ENCODE measurements around the gene TSC22D1.

- TF ChIP-seq, protein P1, sequence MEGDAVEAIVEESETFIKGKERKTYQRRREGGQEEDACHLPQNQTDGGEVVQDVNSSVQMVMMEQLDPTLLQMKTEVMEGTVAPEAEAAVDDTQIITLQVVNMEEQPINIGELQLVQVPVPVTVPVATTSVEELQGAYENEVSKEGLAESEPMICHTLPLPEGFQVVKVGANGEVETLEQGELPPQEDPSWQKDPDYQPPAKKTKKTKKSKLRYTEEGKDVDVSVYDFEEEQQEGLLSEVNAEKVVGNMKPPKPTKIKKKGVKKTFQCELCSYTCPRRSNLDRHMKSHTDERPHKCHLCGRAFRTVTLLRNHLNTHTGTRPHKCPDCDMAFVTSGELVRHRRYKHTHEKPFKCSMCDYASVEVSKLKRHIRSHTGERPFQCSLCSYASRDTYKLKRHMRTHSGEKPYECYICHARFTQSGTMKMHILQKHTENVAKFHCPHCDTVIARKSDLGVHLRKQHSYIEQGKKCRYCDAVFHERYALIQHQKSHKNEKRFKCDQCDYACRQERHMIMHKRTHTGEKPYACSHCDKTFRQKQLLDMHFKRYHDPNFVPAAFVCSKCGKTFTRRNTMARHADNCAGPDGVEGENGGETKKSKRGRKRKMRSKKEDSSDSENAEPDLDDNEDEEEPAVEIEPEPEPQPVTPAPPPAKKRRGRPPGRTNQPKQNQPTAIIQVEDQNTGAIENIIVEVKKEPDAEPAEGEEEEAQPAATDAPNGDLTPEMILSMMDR (conservative IDR thresholded peaks at IDR 0.05; ENCODE audit: low read depth, low read length): no peak
- TF ChIP-seq POLR2A (IDR thresholded peaks at IDR 0.05; ENCODE audit: low read depth, low read length) (no peak), MAZ (IDR thresholded peaks at IDR 0.05; ENCODE audit: borderline replicate concordance, low read depth, low read length) (no peak), RFX5 (IDR thresholded peaks at IDR 0.05; ENCODE audit: low read depth, low read length) (no peak), FOS (IDR thresholded peaks at IDR 0.05; ENCODE audit: low read depth, low read length) (no peak), MAFK (IDR thresholded peaks at IDR 0.05; ENCODE audit: low read depth, low read length) (no peak), RAD21 (IDR thresholded peaks at IDR 0.05; ENCODE audit: low read length) (no peak)
- TF ChIP-seq, protein P2, sequence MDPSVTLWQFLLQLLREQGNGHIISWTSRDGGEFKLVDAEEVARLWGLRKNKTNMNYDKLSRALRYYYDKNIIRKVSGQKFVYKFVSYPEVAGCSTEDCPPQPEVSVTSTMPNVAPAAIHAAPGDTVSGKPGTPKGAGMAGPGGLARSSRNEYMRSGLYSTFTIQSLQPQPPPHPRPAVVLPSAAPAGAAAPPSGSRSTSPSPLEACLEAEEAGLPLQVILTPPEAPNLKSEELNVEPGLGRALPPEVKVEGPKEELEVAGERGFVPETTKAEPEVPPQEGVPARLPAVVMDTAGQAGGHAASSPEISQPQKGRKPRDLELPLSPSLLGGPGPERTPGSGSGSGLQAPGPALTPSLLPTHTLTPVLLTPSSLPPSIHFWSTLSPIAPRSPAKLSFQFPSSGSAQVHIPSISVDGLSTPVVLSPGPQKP (IDR thresholded peaks at IDR 0.05; ENCODE audit: borderline replicate concordance, low read depth, low read length): no peak
Observed at GRCh38 chr13:44561351-44561750, 14.8 kb downstream of the TSC22D1 start.

Measured in IMR-90 (cell line).